CD14-positive monocyte (primary cell): ENCODE data around the gene PCCA. TPM values are rescaled to one million over a fixed set of nuclear protein-coding genes. Genes with fewer than 3 reads are reported as not detected.

Experiments
- DNase-seq, 3 donors: peaks; one replicate each; pipeline ENCODE4 v3.0.0-alpha.2; 2011 to 2022
- H2AFZ ChIP-seq: 2 replicates; pipeline ENCODE4 v1.6.0; 2012; ENCODE audit warnings: mild to moderate bottlenecking, low read depth, low read length, inconsistent platforms; ENCODE audit not compliant: insufficient read depth, poor library complexity, severe bottlenecking
- H3K27ac ChIP-seq, 2 donors: 1 replicate in 1 of 2; 2 replicates in 1 of 2; pipeline ENCODE4 v1.5.1; 2012 to 2013; ENCODE audit warnings: low read length in 2 of 2, control low read depth in 1 of 2, inconsistent platforms in 1 of 2, low read depth in 1 of 2, mild to moderate bottlenecking in 1 of 2
- H3K27me3 ChIP-seq, 2 donors: one replicate each; pipeline versions ENCODE4 v1.6.0 to v1.6.1; 2011 to 2013; ENCODE audit warnings: low read length in 2 of 2; ENCODE audit not compliant: control insufficient read depth in 2 of 2, insufficient read depth in 2 of 2
- H3K36me3 ChIP-seq, 2 donors: replicated peaks in 1 of 2; 1 replicate in 1 of 2; 2 replicates in 1 of 2; pipeline versions ENCODE4 v1.5.1 to v1.6.1; 2012 to 2013; ENCODE audit warnings: low read length in 2 of 2, control low read depth in 1 of 2, inconsistent platforms in 1 of 2, mild to moderate bottlenecking in 1 of 2; ENCODE audit not compliant: insufficient read depth in 2 of 2, control insufficient read depth in 1 of 2
- H3K4me1 ChIP-seq, 2 donors: 1 replicate in 1 of 2; 2 replicates in 1 of 2; pipeline versions ENCODE4 v1.5.1 to v1.6.1; 2012 to 2013; ENCODE audit warnings: low read length in 2 of 2, control low read depth in 1 of 2, inconsistent platforms in 1 of 2, mild to moderate bottlenecking in 1 of 2, moderate library complexity in 1 of 2; ENCODE audit not compliant: insufficient read depth in 2 of 2, control insufficient read depth in 1 of 2
- H3K4me2 ChIP-seq: replicated peaks from 2 replicates; pipeline ENCODE3; 2012; ENCODE audit warnings: low read length, moderate library complexity, mild to moderate bottlenecking; ENCODE audit not compliant: poor library complexity, severe bottlenecking; ENCODE audit errors: extremely low read depth
- H3K4me3 ChIP-seq, 3 experiments: fragments of 200-600 bp in 1 of 3; sonication (generic) in 1 of 3; replicated peaks in 1 of 3; 1 replicate in 2 of 3; 2 replicates in 1 of 3; pipeline ENCODE4 v1.5.1; 2011 to 2013; ENCODE audit warnings: low read length in 3 of 3, mild to moderate bottlenecking in 3 of 3, control low read depth in 2 of 3, low read depth in 2 of 3, inconsistent platforms in 1 of 3, moderate library complexity in 1 of 3
- H3K79me2 ChIP-seq: 2 replicates; pipeline ENCODE4 v1.6.0; 2012; ENCODE audit warnings: mild to moderate bottlenecking, control low read depth, inconsistent platforms, low read length, moderate library complexity; ENCODE audit not compliant: insufficient read depth
- H3K9ac ChIP-seq: 2 replicates; pipeline ENCODE4 v1.6.0; 2017; ENCODE audit warnings: low read length, mild to moderate bottlenecking; ENCODE audit not compliant: insufficient read depth, poor library complexity, severe bottlenecking
- H3K9me3 ChIP-seq, 2 donors: replicated peaks in 1 of 2; 1 replicate in 1 of 2; 2 replicates in 1 of 2; pipeline versions ENCODE4 v1.5.1 to v1.6.1; 2012 to 2013; ENCODE audit warnings: low read length in 2 of 2, control low read depth in 1 of 2; ENCODE audit not compliant: control insufficient read depth in 1 of 2, insufficient read depth in 1 of 2
- H4K20me1 ChIP-seq: 2 replicates; pipeline ENCODE4 v1.6.0; 2012; ENCODE audit warnings: mild to moderate bottlenecking, low read length, control low read depth, moderate library complexity; ENCODE audit not compliant: insufficient read depth
- H3K27ac Mint-ChIP-seq, 7 donors: one replicate each; pipeline ENCODE4 v1.8.0; 2020; ENCODE audit warnings: mild to moderate bottlenecking in 7 of 7, mixed read lengths in 7 of 7, moderate library complexity in 6 of 7, inconsistent platforms in 2 of 7
- H3K27me3 Mint-ChIP-seq, 3 donors: one replicate each; pipeline ENCODE4 v1.8.0; 2021 to 2022; ENCODE audit warnings: low read depth in 3 of 3, mild to moderate bottlenecking in 3 of 3, mixed read lengths in 3 of 3, moderate library complexity in 3 of 3, inconsistent platforms in 1 of 3
- H3K36me3 Mint-ChIP-seq, 2 donors: one replicate each; pipeline ENCODE4 v1.8.0; 2020; ENCODE audit warnings: mixed read lengths in 2 of 2, inconsistent platforms in 1 of 2, mild to moderate bottlenecking in 1 of 2
- H3K4me1 Mint-ChIP-seq: one replicate; pipeline ENCODE4 v1.8.0; 2020; ENCODE audit warnings: mild to moderate bottlenecking, mixed read lengths
- H3K4me3 Mint-ChIP-seq, 2 donors: one replicate each; pipeline ENCODE4 v1.8.0; 2020; ENCODE audit warnings: mild to moderate bottlenecking in 2 of 2, mixed read lengths in 2 of 2, moderate library complexity in 1 of 2
- H3K9me3 Mint-ChIP-seq, 7 donors: one replicate each; pipeline ENCODE4 v1.8.0; 2020 to 2022; ENCODE audit warnings: mixed read lengths in 7 of 7, mild to moderate bottlenecking in 6 of 7, moderate library complexity in 6 of 7, inconsistent platforms in 2 of 7
- CTCF ChIP-seq: fragments of 200-600 bp; IDR thresholded peaks from one replicate; pipeline ENCODE4 v1.8.0; 2022; ENCODE audit warnings: antibody characterized with exemption, mild to moderate bottlenecking
- WGBS: methylation state at CpG from one replicate; pipeline ENCODE4 v1.1.5; 2013; ENCODE audit warnings: missing lambda C conversion rate; ENCODE audit not compliant: insufficient coverage; 5-methylcytosine and 5-hydroxymethylcytosine counted together
- intact Hi-C, 2 donors: fragments of 100-400 bp; cut with micrococcal nuclease; formaldehyde crosslinking; loops; one replicate each; pipeline versions ENCODE4 v1.15.0 to v1.15.1; 2023
- polyA plus RNA-seq, 3 donors: library from polyadenylated mRNA; depleted of rRNA in 1 of 3; unstranded in 2 of 3; stranded (reverse) in 1 of 3; fragments of 300-500 nt in 2 of 3; fragments of >200 nt in 1 of 3; fragmentation: Illumina TruSeq in 2 of 3; gene quantifications; 1 replicate in 2 of 3; 2 replicates in 1 of 3; pipeline ENCODE4 v1.2.3, GENCODE V29; 2012 to 2021

The PCCA gene
- polyA plus RNA-seq, 3 donors: 4.4 to 13.5 (median 11.9) TPM

DNA sequence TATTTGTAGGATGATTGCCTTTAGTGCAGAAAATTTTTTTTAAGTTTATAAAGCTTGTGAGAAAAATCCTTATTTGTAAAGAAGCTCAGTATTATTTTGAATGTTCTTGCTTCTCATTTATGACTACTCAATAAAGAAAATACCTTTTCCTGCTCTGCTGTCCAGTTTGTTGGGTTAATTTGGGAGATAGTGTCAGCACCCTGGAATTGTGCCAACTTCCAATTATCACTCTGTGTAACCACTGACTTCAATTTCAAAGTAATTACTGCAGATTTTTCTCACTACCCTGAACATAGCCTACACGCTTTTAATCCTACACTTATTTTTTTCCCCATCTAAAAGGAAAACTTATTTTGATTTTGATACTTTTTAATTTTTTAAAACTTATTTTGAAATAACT is 406.6 kb downstream of the PCCA start:
- Histone ChIP-seq H2AFZ (no peak overlapping the region), H3K27ac (no peak overlapping the region), H3K27me3 (no peaks in the 10 kb centered on the region), H3K9ac (no peak overlapping the region), H3K36me3 (no peaks in the 10 kb centered on the region), H3K4me1 (peaks cover 52 to 54% of the 10 kb centered on the region in 2 donors), H3K4me3 (no peak overlapping the region), H3K4me2 (no peak overlapping the region), H4K20me1 (no peaks in the 10 kb centered on the region), H3K9me3 (no peaks in the 10 kb centered on the region), H3K79me2 (no peaks in the 10 kb centered on the region)
- intact Hi-C loops: no loop called here
- Mint-ChIP-seq H3K9me3 (peaks cover 0 to 1% (median 0%) of the 10 kb centered on the region in 7 donors), H3K4me3 (no peak overlapping the region), H3K36me3 (peaks cover 0 to 1% of the 10 kb centered on the region in 2 donors), H3K4me1 (peaks cover 56% of the 10 kb centered on the region), H3K27ac (no peak overlapping the region), H3K27me3 (no peaks in the 10 kb centered on the region)
- no CpG with 5 or more reads among the region's 1 CpG for WGBS
- TF ChIP-seq CTCF: no peak
- DNase-seq: no peak

DNA sequence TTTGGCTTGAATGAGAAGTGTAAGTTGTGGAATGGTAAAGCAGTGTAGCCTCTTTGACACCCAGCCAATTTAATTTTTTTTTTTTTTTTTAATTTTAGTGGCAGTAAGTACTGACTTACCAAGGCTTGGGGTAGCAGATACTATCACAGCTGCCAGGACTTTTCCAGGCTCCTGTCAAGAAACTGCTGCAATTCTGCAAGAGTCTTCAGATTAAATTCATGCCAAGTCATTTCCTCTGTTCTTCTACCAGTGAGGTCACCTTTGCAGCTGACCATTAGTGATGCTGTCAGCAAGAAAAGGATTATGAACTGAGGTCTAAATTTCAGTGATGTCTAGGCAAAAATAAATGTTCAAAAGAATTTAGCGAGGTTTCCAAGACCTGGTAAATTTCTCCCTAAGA is 408.5 kb downstream of the PCCA start:
- Histone ChIP-seq H3K9ac (no peak overlapping the region), H3K4me2 (peak overlapping the region; percentile 7), H3K27ac (no peak overlapping the region), H3K4me3 (no peak overlapping the region), H3K79me2 (no peaks in the 10 kb centered on the region), H3K9me3 (no peaks in the 10 kb centered on the region), H3K36me3 (no peaks in the 10 kb centered on the region), H3K4me1 (peaks cover 32 to 35% of the 10 kb centered on the region in 2 donors), H3K27me3 (no peaks in the 10 kb centered on the region), H2AFZ (no peak overlapping the region), H4K20me1 (no peaks in the 10 kb centered on the region)
- peaks cover 0 to 1% of the 10 kb centered on the region in 2 donors for H3K36me3 Mint-ChIP-seq
- no peak overlapping the region for H3K4me3 Mint-ChIP-seq
- H3K27me3 Mint-ChIP-seq: no peaks in the 10 kb centered on the region
- H3K9me3 Mint-ChIP-seq: peaks cover 0 to 1% (median 0%) of the 10 kb centered on the region in 7 donors
- peaks cover 38% of the 10 kb centered on the region for H3K4me1 Mint-ChIP-seq
- no peak for TF ChIP-seq CTCF
- intact Hi-C loops: no loop called here
- peak; percentile 18 to 49 (median 19) for DNase-seq
- no peak overlapping the region for H3K27ac Mint-ChIP-seq
- 100% methylated on average over 1 of the region's 1 CpG for WGBS
